IPS DF 19.7 (cell line): ENCODE data around the gene PLXND1.

Source experiments
- DNase-seq: peaks from one replicate; pipeline ENCODE4 v3.0.0-alpha.2; 2013; ENCODE audit warnings: low read depth, low spot score

The PLXND1 gene

DNA sequence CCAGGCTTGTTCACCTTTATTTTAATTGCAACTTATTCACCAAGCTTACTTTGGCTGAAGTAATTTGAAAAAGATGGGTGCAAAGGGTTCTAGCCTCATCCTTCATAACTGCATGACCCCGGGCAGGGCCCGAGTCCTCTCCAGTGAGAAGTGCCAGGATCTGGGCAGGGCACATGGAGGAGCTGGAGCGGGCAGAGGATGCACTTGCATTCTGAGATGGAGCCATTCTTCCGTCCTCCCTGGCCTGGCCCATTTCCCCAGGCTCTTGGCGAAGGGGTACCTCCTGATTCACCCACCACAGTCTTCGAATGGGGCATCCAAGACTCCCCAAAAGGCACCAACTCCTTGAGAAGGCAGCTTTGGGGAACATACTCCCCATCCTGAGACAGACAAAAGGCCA is 22.5 kb upstream of the PLXND1 start:
- no peak for DNase-seq

DNA sequence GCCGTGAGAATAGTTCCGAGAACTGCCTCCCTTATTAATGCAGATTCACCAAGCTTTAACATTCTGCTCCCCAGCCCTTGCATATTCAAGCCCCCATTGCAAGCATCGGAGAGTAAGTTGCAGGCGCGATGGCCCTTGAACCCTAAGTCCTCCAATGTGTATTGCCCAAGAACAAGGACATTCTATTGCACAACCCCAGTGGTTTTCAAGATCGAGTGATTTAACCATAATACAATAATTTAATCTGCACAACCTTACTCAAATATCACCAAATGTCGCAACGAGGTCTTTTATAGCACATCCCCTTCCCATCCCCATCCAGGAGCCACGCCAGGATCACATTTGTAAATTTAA is 21.7 kb upstream of the PLXND1 start:
- no peak for DNase-seq

DNA sequence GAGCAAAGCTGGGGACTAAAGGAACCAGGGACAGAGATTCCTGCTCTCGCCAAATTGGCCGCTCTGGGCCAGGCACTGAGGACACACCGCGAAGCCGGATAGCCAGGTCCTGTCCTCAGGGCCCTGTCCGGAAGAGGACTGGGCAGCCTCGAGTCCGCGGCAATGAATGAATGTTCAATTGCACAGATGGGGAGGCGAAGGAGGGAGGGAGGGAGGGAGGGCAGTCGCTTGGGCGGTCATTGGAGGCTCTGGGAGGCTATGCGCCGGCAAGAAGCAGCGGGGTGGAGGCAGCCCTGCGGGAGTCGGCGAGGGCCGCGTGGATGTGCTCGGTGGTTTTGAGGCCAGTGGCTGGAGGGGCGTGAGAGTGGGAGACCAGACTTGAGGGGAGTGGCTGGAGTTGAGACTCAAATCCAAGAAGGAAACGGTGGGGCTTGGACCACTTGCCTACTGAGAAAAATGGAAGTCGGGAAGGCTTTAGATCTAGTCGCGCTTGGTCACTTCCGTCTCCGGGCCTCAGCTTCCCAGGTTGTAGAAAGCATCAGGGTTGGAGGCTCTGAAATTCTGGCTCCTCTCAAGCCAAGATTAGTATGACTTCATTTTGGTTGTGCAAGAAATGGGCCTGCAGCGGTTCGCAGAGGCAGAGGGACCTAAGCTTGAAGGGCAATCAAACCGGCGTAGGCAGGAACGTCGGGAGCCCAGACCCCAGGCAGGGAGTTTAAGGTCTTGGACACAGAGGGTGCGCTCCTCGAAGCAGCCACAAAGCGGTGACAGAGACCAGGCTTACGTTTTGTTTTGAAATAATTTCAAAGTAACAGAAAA is 21.1 kb upstream of the PLXND1 start:
- no peak for DNase-seq

DNA sequence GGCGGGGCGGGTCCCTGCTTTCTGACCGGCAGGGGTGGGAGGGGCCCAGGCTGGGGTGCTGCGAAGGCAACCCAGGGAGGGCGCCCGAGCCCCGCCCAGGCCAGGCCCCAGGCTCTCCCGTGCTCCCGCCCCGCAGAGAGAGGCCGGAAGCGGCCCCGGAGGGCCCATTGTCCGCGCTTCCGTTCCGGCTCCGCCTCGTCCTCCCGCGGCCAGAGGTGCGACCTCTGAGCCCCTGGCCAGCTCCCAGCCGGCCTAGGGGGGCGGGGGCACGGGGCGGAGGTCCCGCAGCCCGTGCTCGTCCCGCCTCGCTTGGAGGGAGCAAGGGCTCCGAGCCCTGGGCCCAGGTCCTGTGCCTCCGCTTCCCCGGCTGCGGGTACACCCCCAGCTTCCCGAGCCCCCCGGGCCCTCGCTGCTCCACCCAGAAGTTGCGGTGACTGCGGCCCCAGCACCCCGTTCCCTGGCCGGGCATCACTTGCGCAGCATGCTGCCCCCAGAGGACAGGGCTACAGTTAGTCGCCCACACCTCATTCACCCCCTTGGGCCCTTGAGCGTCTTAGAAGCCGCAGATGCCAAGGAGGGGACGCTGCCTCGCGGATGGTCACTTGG is 20.4 kb upstream of the PLXND1 start:
- no peak for DNase-seq

DNA sequence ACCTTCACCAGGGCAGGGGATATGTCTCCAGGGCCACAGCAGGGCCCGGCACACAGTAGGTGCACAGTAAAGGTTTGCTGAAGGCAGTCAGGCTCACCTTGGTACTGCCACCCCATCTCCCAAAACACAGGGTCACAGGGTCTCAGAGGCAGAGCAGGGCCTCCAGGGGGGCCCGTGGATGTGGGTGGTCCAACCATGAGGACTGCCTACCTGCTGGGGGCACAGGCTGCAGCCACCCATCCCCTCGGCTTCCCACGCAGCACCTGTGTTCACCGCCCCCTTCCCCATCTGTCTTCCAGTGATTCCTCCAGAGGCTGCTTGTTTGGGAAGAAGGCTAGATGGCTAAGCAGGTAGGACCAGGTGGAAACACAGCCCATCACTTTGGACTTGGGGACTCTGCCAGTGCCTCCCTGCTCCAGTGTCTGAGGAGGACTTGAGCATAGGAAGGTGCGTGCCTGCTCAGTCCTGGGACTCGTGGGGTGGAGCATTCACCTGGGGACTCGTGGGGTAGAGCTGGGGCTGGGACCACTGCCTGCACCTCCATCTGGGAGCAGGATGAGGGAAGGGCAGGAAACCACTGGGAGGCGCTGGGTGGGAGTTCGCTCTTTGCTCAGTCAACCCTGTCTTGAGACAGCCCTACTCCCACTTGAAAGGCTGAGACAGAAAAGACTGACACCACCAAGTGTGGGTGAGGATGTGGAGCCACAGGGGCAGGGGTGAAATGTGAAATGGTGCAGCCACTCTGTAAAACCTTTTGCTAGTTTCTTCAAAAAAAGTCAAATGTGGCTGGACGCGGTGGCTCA is 18.8 kb upstream of the PLXND1 start:
- no peak for DNase-seq

DNA sequence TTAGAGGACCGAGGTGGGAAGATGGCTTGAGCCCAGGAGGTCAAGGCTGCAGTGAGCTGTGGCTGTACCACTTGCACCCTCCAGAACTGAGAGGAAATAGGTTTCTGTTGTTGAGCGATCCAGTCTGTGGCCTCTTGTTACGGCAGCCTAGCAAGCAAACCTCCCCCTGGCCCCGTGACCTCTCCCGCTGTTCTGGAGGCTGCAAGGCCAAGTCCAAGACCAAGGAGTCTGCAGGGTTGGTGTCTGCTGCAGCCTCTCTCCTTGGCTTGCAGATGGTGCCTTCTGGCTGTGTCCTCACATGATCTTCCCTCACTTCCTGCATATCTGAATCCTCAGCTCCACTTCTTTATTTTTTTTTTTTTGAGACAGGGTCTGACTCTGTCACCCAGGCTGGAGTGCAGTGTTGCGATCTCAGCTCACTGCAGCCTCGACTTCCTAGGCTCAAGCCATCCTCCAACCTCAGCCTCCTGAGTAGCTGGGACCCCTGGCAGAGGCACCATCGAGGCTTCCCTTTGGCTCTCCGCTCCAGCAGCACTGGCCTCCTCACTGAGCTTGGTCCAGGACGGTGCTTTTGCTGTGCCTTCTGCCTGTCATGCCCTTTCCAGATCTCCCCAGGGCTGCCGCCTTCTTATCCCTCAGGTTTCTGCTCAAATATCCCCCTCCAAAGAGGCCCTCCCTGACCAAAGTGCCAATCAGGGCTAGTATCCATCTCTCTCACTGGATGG is 18.0 kb upstream of the PLXND1 start:
- no peak for DNase-seq

DNA sequence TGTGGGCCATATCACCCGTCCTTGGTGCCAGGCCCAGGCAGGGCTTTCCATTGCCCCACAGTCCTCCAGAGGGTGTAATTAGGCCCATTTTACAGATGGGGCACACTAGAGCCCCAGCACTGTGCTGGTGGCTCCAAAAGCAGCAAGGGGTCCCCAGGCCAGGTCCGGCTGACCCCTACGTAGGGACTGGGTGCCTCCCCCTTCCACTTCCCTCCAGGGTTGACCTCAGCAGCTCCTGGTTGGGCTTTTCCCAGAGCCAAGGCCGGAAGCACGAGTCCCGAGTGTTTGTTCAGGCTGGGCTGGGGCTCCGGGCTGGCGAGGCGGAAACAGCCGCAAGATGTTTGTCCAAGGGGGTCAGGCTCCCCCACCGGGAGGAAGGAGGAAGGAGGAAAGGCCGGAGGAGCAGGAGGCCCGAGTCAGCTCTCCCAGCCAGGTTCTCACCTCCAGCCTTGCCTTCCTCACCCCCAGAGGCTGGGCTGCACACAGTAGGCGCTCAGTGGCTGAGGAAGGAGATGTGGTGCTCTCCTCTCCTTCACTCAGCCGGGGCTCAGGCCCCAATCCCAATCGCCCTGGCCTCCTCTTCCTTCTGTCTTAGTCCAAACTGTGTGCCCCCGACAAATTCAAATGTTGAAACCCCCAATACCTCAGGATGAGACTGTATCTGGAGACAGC is 17.1 kb upstream of the PLXND1 start:
- DNase-seq = no peak

DNA sequence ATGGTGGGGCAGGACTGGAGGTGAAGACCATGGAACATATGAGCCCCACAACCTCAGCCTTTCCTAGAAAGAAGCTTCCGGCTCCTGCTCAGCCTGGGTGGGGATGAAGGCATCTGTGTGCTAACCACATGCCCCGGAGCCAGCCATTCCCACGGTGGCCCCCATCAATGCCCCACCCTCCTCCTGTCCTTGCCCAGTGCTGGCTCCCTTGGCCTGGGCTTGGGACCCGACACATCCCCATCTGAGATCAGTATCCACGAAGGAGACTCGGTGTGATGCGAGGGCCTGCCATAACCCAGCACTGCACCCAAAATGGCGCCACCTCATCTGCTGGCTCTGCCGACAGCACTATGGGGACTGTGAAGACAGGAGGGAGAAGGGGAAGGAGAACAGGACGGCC is 16.5 kb upstream of the PLXND1 start:
- DNase-seq = no peak

DNA sequence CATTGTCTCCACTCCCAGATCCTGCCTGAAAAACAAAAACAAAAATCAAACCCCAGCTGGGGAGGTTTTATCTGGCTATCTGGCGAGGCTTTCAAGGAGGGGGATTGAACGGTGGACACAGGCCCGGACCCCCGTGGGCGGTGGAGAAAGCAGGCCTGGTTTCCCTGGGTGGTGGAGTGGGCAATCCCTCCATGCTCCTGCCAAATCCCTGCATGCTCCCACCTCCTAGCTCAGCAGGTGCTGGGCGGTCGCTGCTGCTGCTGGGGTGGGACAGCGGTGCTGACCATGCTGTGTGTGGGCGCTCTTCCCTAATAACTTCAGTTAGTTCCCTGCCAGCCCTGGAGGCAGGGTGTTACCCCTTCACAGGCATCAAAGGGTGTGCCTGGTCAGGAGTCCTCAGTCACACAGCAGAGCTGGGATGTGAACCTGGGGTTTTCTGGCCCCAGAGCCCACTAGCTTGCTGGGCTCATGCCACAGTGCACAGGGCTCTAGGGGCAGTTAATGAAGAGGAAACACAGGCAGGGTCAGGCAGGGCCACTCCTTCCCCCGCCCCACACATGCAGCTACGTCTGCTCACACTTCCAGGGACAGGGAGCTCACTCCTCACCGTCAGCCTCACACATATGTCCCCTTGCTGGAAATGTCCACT is 15.9 kb upstream of the PLXND1 start:
- no peak for DNase-seq

DNA sequence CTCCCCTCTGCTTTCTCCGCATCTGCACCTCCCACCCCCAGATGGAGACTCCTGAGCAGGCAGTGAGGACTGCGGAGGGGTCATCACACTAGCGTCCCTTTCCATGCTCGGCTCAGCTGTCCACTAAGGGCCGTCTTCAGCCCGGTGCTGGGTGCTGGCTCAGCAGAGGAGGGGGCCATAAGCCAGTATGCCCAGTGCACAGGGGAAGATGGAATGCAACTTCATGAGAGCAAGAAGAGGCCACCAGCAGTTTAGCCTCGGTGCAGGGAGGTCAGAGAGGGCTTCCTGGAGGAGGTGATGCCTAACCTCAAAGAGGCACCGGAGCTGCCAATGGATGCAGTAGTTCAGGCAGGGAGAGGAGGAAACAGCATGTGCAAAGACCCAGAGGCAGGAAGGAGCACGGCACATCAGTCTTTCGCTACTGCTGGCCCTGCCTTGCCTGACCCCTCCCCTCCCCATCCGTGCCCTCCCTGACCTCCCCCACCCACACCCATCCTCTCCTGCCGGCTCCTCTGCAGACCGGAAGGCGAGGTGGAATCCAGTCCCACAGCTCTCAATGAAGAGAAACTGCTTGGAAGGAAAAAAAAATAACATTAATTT is 15.2 kb upstream of the PLXND1 start:
- DNase-seq = no peak

DNA sequence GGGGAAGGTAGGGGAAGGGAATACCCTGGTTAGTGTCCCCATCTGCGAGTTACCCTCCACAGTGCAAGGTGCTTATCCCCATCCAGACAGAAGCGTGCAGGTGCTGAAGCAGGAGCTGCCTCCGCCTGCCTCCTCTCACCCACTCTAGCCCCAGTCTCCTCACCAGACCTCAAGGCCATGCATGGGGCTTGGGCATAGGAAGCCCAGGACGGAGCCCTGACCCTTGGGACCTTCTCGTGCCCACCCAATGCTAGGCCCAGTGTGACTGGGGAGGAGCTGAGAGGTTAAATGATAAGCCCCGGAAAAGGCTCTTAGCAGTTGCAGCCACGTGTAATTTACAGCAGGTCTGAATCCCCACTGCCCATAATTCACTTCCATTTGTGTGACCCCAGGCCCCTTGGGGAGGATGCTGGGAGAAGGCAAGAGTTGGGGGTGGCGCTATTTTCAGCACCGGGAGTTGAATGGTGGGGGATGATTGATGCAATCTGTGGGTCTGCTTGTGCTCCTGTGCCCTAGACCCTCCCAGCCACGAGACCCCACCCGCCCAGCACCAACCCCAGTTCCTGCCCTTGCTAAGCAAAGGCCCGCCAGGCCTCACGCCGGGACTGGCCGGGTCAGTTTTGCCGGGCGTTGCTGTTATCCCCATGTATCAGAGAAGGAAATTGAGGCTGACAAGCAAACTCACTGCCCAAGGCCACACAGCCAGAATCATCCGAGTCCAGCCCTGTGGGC is 14.5 kb upstream of the PLXND1 start:
- DNase-seq = no peak

DNA sequence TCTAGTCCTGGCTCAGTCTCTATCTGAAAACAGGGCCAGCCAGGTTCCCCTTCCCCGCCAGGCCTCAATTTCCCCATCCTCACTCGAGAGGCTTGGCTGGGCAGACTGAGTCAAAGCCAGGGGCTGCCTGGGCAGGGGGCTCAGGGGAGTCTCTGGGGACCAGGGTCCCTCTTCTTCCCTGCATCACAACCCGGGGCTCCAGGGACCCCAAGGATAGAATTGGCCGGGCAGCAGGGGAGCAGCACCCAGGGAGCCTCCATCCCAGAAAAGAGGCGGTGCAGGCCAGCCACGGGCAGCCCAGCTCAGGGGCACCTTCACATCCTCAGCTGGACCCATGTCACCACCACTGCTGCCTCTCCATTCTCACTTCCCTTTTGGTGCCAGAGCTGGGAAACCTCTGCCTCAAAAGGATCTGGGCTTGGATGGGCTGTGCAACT is 13.3 kb upstream of the PLXND1 start:
- no peak for DNase-seq

DNA sequence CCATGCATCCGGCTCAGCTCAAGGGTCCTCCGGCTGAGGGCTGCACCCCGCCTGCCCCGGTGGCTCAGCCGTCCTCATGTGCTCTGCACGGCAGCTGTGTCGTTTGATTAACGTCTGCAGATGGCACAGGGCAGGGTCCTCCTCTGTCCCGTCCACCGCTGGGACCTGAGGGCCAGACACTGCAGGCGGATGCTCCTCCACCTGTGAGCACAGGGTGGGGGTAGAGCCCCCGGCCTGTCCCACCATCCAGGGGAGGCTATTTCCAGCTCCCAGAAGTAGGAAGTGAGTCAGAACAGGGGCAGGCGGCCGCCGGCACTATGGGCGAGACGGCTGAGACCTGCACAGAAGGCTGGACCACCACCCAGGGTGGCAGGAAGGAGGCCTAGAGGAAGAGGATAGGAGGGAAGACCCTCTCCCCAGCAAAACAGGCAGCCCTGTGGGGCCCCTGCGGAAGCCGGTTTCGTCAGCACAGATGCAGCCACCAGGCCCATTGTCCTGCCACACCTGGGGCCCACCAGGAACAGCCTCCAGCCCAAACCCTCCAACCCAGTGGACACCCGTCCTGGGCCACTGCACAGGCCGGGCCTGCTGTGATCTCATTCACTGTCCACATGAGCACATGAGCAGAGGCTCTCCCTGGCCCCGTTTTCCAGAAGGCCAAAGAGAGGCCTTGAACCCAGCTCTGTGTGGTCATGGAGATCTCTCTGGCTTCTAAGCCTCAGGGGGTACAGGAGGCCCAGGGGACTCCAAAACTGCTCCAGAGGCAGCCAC is 12.6 kb upstream of the PLXND1 start:
- no peak for DNase-seq

DNA sequence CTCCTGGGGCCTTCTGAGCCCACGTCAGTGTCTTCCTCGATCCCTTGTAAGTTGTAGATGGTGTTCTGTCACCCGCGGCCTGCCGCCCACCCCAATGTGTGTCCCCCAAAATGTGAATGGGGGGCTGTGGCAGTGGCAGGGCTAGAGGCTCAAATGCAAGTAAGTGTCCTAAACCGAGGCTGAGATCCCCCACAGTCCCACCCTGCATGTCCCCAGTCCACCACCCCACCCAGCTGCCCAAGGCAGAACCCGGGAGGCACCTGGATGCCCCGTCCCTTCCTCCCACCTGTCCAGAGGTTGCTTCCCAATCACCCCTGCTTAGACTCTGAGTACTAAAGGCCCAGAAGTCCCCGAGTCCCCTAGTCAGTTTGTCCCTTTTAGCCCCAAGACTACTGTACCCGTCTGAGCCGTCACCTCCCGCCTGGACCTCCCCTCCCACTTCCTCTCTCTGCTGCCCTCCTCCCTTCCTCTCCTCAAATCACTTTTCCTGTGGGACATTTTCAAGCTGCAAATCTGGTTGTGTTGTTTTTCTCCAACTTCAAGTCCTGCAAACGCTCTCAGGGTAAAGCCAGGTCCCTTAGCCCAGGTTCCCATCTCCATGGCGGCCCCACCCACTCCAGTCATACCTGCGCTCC is 11.8 kb upstream of the PLXND1 start:
- no peak for DNase-seq

DNA sequence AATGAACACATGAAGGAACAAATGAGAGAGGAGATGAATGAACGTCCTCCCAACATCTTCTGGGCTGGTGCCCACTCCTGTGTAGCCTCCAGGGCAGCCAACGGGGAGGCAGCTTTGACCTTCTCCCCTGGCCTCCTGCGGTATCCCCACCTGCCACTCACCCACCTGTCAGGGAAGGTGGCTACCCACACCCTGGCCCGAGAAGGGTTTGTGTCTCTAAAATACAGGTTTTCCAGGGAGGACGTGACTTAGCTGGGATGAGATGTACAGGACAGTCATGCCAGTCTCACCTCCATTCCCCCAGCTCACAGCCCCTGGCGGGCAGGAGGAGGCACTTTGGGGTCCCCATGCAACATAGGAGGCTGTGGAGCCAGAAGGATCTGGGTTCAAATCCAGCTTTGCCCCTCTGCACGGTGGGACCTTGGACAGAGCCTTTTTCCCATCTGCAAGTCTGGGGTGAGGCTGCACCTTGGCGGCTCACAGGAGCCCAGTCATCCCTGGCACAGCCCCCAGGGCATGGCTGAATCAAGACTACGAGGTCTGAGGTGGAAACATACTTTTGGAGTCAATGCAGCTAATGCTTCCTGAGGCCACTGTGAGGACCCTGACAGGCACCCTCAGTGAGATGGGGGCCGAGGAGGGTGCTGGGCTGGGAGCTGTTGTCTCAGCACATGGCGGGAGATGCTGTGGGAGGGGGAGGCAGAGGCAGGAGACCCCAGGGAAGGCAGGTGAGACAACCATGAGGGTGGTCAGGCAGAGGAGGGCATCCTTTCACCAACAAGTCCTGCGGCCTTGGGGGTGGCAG is 11.1 kb upstream of the PLXND1 start:
- no peak for DNase-seq

DNA sequence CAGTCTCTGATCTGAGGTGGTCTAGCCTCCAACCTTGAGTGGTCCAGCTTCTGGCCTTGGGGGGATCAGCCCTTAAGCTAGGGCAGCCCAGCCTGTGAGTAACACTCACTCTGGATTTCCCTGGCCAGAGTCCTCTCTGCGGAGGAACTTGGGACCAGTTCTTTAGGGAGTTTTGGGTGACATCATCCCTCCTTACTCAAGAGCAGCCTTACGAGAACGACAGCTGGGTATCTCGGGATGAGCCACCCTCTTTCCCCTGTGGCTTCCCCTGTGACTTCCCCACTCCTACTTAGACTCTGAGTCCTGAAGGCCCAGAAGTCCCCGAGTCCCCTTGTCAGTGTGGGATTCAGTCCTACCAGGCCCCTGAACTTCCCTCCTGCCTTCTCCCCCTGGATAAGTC is 10.2 kb upstream of the PLXND1 start:
- no peak for DNase-seq

DNA sequence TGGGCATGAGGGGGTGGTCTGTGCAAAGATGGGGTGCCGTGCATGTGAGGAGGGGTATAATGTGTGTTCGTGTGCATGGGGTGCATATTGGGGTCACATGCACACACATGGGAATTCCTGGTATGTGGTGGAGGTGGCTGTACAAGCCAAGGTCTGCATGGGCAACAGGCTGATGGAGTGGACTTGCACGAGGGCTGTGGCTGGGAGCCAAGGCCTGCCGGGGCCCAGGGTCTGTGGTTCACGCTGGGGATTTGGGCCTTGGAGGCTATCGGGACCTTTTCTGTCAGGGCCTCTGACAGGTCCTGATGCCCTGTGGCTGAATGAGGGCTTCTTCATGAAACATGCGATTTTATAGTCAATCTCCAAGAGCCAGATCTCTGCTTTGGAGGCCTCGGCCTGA is 9.8 kb upstream of the PLXND1 start:
- no peak for DNase-seq

DNA sequence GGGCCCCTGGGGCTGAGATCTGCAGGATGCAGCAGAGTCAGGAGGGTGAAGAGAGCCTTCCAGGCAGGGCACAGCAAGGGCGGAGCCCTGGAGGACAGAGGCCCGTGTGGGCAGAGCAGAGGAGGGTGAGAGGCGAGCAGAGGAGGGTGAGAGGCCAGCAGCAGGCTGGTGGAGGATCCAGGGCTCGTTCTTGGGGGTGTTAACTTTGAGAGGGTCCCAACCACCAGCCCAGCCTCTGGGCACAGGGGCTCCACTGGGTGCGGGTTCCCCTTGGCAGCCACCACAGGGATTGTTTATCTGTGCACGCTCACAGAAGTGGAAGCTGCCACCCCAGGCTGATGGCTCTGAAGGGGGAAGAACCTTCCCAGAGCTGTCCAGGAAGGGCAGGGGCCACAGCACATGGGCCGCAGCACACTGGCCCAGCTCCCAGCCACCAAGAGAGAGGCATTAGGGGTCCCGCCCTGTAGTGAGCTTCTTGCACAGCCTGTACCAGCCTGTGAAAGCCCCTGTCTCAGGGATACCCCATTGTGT is 9.3 kb upstream of the PLXND1 start:
- DNase-seq = no peak
